IPS-NIHi7 (cell line): ENCODE results near the gene PLEKHG5.
A peak's percentile ranks its signal among the peaks of the same experiment; 100 is the strongest.

ENCODE experiments used
- DNase-seq: peaks from one replicate; pipeline ENCODE4 v3.0.0; 2012; ENCODE audit warnings: mixed read lengths; ENCODE audit errors: extremely low spot score

The PLEKHG5 gene

GRCh38 chr1:6510493-6510892 lies 19.0 kb upstream of the PLEKHG5 start:
- no peak for DNase-seq

- no peak for DNase-seq
These were observed 18.4 kb upstream of the PLEKHG5 start for GRCh38 chr1:6509919-6510291.

- no peak for DNase-seq
These were observed 17.9 kb upstream of the PLEKHG5 start for GRCh38 chr1:6509220-6509918.

- DNase-seq, result no peak
These were observed 17.3 kb upstream of the PLEKHG5 start for GRCh38 chr1:6508816-6509189.

- DNase-seq, result no peak
These were observed 16.8 kb upstream of the PLEKHG5 start for GRCh38 chr1:6508154-6508815.

GRCh38 chr1:6507461-6507911 lies 16.0 kb upstream of the PLEKHG5 start:
- DNase-seq, result no peak

GRCh38 chr1:6507037-6507428 lies 15.6 kb upstream of the PLEKHG5 start:
- no peak for DNase-seq

- no peak for DNase-seq
These were observed 15.0 kb upstream of the PLEKHG5 start for GRCh38 chr1:6506210-6507036.

GRCh38 chr1:6505367-6506209 lies 14.1 kb upstream of the PLEKHG5 start:
- DNase-seq, result no peak

- DNase-seq, result no peak
These were observed 13.4 kb upstream of the PLEKHG5 start for GRCh38 chr1:6504887-6505286.

- DNase-seq, result no peak
These were observed 12.6 kb upstream of the PLEKHG5 start for GRCh38 chr1:6503884-6504602.

GRCh38 chr1:6502000-6502891 lies 10.8 kb upstream of the PLEKHG5 start:
- DNase-seq, result no peak

- DNase-seq, result no peak
These were observed 9.9 kb upstream of the PLEKHG5 start for GRCh38 chr1:6501279-6501813.

GRCh38 chr1:6500544-6501278 lies 9.2 kb upstream of the PLEKHG5 start:
- no peak for DNase-seq

- no peak for DNase-seq
These were observed 7.8 kb upstream of the PLEKHG5 start for GRCh38 chr1:6499296-6499695.

- DNase-seq, result no peak
These were observed 7.2 kb upstream of the PLEKHG5 start for GRCh38 chr1:6498576-6499111.

- DNase-seq, result no peak
These were observed 6.6 kb upstream of the PLEKHG5 start for GRCh38 chr1:6497867-6498575.

GRCh38 chr1:6497215-6497866 lies 5.9 kb upstream of the PLEKHG5 start:
- DNase-seq, result peak; percentile 89
